NCI-H187 (cell line): ENCODE data around the gene CD300LG.
"Not testable (repeated sequence)": the region's sequence is repeated elsewhere in the genome, so short reads cannot be mapped to it uniquely, and the experiment has no call there.

Experiments used
- DNase-seq, 2 experiments: peaks; one replicate each; lab custom pipeline; 2025; lab: John Stamatoyannopoulos, UW

Gene CD300LG

GRCh38 chr17:43879723-43880419, 32.9 kb downstream of the CD300LG start:
- DNase-seq = no peak

DNA sequence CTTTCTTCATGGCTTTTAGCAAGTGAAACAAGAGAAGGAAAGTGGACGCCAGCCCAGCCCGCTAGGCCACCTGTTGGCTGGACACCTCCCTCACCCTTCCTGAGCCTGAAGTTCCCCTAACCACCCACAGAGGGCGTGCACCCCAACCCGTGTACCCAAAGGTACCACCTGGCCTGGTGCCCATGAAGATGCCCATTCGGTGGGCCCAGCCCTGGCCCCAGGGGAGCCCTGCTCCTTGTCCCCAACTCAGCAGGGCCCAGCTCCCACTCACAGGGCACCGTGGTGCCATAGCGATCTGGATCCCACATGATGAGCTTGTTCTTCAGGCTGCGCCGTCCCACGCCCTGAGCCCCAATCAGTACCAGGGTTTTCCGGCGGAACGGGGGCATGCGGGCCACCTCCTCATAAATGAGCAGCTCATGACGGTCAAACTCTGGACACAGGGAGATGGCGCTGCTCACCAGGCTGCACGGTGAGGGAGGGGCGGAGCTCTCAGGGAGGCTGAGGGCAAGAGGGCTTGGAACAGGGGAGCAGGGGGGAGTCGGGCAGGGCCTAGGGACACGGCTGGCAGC, 33.5 kb downstream of the CD300LG start:
- DNase-seq = no peak

DNA sequence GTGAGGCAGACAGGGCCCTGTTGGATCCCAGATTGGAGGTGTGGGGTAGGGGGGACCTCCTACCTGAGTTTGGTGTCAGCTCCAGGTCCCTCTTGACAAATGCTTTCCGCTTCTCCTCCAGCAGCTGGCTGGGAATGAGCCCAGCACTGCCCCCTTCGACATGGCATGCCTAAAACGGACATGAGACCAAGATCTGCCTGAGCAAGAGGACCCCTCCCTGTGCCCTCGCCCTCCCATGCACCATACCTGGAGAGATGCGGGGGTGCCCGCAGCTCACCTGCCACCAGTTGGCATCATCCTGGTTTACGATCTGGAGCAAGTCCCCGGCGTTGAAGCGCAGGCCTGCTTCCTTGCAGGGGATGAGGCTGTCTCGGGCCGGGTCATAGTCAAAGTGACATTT, 34.2 kb downstream of the CD300LG start:
- no peak for DNase-seq

DNA sequence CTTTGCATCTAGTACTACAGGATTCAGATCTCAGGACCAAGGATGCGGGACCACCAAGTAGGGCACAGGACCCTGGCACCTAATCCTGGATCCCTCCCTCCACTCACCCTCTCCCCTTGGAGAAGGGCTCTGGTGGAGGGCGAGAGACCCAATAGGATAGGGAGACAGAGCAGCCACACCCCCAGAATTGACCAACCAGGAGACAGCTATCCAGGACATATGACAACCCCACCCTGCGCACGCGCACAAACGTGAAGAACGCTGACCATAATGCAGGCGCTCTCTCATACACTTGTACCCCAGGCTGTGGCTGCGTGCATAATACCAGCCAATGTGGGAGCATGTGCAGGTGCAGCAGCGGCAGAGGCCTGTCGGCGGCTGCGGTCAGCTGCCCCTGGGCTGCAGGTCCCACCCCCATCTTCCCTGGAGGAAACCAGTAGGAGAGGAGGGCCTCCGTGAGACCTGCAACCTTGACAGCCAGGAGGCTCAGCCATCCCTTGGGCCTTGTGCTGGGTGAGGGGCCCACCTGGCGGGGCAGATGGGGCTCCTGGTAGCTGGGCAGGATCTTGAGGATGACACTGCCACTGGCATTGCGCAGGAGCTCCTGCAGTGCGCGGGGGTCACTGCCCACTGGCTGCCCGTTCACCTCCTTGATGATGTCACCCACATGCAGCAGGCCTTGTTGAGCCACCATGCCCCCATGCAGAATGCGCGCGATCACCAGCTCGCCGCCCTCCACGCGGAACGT, 35.0 kb downstream of the CD300LG start:
- DNase-seq = no peak

- DNase-seq = no peak
Observed at GRCh38 chr17:43882761-43883415, 35.9 kb downstream of the CD300LG start.

DNA sequence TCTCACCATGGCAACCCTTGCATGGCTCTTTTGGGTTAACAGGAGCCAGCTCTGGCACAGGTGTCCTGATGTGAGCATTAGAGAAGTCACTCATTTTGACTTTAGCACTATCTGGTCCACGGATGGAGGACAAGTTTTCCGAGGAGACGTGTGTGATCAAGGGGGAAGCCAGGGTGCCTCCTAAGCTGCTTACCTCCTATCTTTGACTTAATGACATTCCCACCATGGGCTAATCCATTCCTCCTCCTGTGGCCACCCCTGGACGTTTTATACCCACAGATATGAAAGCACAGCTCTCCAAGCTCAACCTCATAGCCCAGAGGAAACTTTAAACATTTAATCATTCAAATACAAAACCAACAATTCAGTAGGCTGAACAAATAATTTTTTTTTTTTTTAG, 41.6 kb downstream of the CD300LG start:
- no peak for DNase-seq

DNA sequence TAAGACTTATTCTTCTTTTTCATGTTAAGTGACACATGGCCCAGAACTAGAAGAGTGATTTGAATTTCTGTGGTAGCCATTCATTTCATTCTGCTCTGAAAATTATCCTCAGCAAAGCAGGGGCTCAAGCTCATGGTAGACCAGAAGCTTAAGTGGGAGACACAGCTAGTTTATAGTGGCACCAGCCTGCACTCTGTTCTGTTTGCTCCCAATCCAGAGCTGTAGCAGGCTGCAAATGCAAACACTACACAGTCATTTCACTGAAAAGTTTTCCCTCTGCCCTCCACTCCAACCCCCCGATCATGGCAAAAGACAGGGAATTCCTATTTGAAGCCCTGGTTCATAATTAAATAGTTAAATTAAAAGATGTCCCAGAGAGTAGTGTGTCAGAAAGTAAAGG, 43.3 kb downstream of the CD300LG start:
- DNase-seq = no peak

DNA sequence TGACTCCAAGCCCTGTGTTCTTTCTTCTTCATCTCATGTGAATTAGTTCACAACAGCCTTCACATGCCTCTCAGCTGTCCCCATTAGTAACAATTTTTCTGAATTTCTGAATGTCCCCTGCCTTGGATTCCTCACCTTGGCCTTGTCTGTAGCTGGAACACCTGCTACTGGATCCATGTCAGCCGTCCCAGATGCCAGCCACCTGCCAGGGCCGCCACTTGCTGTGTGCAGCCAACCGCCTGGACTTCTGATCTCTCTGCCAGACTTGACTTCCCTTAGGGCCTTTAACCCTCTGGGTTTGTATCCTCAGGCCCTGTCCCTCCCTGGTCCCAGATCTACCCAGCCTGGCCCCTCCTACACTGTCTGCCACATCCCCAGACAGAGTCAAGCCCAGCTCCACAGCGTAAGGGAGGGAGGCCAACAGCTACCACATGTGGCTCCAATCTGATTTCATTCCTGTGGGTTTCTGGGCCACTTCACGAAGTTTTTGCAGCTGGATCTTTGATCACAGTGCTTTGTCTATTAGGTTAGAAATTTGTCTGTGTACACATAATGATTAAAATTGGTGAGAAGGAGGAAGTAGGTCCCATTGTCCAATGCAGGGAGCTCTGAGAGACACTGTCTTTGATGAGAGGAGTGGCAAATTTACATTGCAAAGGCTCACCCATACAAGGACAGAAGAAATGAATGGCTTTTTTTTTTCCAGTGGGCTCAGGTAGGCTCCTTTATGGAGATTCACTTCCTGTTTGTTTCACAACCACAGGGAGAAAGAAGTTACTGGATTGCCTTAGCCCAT, 45.1 kb downstream of the CD300LG start:
- DNase-seq = no peak

- no peak for DNase-seq
Observed at GRCh38 chr17:43892647-43892952, 45.6 kb downstream of the CD300LG start.

DNA sequence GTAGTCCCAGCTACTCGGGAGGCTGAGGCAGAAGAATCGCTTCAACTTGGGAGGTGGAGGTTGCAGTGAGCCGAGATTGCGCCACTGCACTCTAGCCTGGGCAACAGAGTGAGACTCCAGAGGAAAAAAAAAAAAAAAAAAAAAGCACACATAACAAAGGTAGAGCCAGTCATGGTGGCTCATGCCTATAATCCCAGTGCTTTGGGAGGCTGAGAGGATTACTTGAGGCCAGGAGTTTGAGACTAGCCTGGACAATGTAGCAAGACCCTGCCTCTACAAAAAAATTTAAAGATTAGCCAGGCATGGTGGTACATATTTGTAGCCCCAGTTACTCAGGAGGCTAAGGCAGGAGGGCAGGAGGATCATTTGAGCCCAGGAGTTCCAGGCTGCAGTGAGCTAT, 47.5 kb downstream of the CD300LG start:
- DNase-seq = not testable (repeated sequence)

- no peak for DNase-seq
Observed at GRCh38 chr17:43897831-43898230, 50.9 kb downstream of the CD300LG start.

- no peak for DNase-seq
Observed at GRCh38 chr17:43898446-43898845, 51.5 kb downstream of the CD300LG start.

DNA sequence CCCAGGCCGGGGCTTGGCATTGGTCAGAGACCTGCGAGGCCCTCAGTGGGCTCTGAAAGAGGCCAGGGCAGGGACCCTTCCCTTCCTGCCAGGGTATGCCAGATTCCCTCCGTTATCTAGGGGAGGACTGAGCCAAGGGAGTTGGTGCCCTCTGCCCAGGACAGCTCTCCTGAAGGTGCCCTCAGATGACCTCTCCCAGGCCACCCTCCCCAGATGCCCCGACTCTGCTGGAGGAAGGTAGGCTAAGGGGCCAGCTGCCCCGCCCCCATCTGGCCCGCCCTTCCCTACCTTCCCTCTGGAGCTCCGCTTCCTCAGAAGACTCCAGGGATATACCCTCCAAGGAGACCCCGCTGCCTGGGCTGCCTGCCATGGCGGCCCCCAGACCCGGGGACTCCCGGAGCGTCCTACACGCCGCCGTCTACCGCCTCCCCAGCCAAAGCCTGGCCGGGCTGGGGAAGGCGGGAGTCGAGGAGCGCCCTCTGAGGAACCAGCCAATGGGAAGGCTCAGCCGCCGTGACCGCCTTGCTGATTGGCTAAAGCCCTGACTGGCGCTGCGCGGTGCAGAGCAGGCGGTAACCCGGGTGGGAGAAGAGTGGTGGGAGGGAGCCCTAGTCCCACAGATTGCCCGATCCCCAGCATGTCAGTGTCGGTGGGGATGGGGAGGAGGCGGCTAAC, 53.3 kb downstream of the CD300LG start:
- DNase-seq = peak; percentile 71 to 77

GRCh38 chr17:43900858-43901754, 54.1 kb downstream of the CD300LG start:
- DNase-seq = no peak

GRCh38 chr17:43901861-43902589, 55.0 kb downstream of the CD300LG start:
- no peak for DNase-seq

DNA sequence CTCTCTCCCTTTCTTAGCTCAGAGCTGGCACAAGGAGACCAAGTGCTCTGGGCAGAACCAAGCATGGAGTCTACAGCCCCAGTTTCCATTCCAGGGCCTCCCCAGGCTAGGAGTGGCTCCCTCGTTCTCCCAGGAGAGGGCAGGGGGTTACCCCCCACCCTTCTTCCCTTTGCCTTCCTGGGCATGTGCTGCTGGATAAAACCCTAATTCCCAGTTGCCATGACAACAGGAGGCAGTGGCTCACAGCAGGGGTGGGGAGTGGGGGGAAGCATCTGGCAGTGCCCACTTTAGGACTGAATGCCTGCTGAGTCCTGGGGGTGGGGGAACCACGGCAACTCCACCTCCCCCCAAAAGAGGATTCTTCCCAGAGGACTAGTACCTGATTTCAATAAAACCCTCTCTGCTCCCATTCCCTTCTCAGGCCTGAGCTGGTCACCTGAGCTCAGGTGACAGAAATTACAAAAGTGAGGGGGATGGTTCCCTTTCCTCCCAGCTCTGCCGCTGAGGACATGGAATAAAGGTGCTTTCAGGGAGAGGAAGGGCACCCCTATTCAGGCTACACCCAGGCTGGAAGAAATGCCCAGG, 58.5 kb downstream of the CD300LG start:
- no peak for DNase-seq

DNA sequence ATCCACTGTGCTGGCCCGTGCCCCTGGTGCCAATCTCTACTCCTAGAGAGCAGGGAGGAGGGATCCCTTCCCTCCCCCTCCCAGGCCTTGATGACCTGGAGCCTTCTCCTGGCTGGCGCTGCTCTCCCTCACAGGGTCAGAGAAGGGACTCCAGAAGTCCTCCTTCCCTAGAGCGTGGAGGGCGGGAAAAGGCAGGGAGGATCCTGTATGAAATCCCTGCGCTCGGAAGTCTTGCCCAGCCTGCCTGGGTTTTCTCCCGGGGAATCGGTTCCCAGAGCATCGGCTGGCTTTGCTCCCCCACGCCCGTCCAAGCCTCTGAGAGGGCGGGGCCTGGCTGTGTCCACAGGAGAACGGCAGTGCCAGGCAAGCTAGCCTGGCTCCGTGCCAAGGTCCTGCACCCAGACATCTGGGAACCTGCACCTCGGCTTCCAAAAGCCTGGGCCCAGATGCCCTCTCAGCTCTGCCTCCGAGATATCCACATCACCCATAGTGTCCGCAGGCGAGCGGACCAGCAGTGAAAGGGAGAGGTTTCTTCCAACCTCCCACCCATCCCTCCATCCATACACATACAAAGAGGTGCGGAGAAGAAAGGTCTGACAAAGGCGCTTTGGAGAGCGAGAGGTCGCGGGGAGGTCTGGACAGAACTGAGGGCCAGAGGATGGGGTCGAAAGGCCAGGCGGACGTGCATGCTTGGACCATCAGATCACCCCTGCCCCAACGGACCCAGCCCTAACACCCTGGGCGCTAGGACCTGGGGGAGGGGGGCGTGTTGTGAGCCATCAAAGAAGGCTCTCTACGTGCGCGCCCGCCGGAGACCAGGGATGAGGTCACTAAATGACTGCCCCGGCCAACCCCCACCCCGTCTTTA, 59.2 kb downstream of the CD300LG start:
- peak; percentile 15 to 79 for DNase-seq

DNA sequence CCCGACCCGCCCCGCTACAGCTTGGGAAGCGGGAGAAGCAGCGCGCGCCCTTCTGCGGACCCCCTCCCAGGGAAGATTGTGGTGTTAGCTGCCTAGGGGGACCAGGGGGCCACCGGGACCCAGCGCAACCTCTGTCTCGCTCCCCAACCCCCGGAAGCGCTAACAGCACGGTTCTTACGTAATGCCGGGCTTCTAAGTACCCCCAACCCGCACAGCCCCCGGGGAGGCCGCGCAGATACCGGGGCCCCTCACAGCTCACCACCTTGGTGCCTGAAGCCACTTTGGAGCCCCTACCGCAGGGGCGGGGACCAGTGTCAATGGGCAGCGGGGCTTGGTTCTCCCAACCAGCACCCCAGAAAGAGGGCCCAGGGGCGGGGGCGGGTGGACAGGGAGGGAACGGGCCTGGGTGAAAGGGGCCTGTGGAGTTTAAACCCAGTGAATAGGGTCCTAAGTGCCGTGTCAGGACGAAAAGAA, 60.0 kb downstream of the CD300LG start:
- DNase-seq = no peak
